GM19395 (cell line): ENCODE results near the gene ZNF133.

Experiments
- ATAC-seq: cut with Tn5 transposase; IDR thresholded peaks from one replicate; pipeline ENCODE4 v1.9.1; 2021; ENCODE audit warnings: mild to moderate bottlenecking, moderate library complexity; ENCODE audit not compliant: unreplicated experiment

The ZNF133 gene

DNA sequence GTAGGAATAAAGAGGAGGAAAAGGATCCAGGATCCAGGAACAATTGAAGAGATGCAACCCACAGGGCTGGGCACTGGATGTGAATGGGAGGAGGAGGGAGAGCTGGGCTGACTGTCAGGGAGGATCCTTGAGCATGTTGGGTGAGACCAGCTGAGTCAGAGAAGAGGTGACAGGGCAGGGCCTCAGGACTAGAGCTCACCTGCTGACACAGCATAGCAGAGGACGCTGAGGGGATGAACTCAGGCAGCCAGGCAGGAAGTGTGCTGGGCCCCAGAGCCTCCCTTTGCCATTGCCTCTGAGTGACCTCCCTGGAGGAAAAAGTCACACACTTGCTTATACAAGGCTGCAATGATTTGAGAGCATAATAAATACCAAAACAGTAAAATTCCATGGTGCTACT lies 72.3 kb downstream of the ZNF133 start:
- no peak for ATAC-seq

DNA sequence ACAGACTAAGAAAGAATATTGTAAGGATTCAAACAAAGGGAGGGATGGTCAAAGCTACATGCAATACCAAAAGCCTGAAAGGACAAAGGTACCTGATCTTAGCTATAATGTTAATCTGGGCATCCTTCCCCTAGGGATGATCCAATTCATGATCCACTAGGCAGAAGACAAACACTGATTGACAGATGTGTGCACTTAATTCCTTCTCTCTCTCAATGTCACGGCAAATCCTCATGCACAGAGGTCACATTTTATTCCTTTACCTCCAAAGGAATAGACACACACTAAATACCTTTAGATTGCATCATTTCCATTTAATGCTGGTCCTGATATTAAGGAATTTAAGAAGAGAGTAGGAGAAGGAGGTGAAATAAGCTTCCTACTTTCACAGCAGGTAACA lies 73.4 kb downstream of the ZNF133 start:
- ATAC-seq: no peak

DNA sequence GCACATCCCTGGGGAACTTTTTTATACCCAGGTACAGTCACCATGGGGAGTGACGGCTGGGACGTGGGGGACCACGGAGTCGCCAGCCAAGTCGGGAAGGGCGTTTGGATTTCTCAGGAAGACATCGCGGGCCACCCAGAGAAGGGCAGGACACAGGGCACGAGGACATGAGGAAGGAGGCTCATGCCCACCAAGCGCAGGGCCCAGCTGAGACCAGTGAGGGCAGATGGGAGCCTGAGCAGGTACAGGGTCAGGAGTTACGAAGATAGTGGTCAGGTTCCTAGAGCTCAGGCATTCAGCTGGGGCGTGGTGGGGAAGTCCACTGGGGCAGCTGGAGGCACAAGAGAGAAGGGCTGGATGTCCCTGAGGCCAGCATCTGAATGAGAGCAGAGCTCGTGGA lies 74.6 kb downstream of the ZNF133 start:
- ATAC-seq: no peak

DNA sequence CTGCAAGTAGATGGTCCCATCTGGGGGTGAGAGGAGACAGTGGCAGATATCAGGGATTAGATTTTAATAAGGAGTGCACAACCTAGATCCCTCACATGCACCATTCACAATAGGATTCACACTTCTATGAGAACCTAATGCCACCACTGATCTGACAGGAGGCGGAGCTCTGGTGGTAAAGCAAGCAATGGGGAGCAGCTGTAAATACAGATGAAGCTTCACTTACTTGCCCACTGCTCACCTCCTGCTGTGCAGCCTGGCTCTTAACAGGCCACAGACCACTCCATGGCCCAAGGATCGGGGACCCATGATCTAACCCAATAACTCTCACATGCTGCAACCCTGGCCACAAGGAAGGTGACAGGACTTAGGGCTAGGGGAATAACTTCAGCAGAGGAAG lies 75.4 kb downstream of the ZNF133 start:
- no peak for ATAC-seq

DNA sequence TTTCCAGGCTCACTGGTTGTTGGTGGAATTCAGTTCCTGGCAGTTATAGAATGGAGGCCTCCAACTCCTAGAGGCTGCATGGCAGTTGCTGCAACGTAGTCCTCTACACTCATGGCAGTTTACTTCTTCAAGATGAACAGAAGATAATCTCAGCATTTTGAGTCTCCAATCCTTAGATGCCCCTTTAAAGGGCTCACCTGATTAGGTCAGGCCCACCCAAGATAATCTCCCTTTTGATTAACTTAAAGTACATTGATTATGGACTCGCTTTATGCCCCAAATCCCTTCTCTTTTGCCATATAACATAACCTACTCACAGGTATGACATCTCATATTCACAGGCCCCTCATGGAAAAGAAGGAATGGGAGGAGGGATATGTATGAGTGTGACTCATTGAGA lies 76.4 kb downstream of the ZNF133 start:
- ATAC-seq: no peak
